ENCODE measurements around the gene BANP.
"Not testable (repeated sequence)": the region's sequence is repeated elsewhere in the genome, so short reads cannot be mapped to it uniquely, and the experiment has no call there.

BANP gene

DNA sequence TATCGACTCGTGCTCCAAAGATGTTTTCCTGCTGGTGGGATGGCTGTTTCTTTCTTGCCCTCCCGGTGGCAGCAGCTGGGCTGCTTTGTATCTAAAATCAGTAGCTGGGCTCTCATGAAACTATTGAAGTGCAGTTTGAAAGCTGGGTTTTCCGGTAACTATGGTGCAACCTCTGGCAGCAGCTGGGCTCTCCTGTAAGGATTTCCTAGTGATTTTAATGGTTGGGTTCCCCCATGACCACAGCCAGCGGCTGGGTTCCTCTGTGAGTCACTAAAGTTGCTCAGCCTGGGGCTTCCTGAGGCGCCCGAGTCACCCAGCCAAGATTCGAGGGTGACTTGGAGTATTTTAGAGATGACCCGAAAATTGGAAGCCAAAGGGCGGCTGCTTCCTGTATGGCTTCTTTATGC is 73.9 kb downstream of the BANP start:
- not testable (repeated sequence) for H3K4me3 ChIP-seq (ENCODE audit: control insufficient read depth, low read depth, low read length)
- DNase-seq (ENCODE audit: low read depth), result peak; percentile 91
- TF ChIP-seq, protein P1, sequence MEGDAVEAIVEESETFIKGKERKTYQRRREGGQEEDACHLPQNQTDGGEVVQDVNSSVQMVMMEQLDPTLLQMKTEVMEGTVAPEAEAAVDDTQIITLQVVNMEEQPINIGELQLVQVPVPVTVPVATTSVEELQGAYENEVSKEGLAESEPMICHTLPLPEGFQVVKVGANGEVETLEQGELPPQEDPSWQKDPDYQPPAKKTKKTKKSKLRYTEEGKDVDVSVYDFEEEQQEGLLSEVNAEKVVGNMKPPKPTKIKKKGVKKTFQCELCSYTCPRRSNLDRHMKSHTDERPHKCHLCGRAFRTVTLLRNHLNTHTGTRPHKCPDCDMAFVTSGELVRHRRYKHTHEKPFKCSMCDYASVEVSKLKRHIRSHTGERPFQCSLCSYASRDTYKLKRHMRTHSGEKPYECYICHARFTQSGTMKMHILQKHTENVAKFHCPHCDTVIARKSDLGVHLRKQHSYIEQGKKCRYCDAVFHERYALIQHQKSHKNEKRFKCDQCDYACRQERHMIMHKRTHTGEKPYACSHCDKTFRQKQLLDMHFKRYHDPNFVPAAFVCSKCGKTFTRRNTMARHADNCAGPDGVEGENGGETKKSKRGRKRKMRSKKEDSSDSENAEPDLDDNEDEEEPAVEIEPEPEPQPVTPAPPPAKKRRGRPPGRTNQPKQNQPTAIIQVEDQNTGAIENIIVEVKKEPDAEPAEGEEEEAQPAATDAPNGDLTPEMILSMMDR (conservative IDR thresholded peaks at IDR 0.05; ENCODE audit: control insufficient read depth, insufficient read depth, low read depth, low read length), result peak; percentile 35

GRCh38 chr16:88025828-88026555 is 74.8 kb downstream of the BANP start:
- DNase-seq (ENCODE audit: low read depth); H3K4me3 ChIP-seq (ENCODE audit: control insufficient read depth, low read depth, low read length): not testable (repeated sequence)

DNA sequence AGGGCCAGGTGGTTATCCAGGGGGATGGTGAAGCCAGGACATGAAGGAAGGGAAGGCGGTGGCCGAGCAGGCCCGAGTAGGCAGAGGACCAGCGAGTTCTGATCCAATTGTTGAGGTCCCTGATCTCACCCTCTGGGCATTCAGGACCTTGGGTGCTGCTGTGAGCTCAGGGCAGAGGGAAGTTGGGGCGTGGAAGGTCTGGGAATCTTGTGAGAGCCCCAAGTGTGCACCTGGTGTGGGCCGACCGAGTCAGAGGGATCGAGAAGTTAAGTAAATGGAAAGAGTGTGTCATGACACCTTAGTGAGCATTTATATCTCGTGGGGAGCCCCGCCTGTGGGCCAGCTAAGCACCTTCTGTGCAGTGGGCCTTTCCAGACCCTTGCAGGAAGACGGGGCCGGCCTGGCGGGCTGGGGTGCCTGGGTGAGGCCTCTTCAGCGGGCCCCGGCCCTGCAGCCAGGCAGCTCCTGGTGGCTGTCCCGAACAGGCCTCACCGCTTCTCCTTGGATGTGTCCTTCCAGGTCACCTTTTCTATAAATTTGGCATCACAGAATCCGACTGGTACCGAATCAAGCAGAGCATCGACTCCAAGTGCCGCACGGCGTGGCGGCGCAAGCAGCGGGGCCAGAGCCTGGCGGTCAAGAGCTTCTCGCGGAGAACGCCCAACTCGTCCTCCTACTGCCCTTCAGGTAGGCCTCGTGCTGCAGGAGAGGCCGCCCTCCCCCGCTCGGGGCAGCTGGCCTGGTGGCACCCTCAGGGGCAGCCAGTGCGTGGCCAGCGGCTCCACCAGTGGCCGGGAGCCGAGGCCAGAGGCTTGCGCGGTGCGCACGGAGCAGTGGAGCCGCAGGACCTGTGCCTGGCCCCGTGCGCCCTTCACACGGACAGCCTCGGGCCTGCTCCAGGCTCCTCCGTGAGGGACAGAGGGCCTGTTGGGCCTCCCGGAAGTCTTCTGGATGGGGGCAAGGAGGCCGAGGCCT is 76.0 kb downstream of the BANP start:
- no peak overlapping the region for H3K4me3 ChIP-seq (ENCODE audit: control insufficient read depth, low read depth, low read length)
- DNase-seq (ENCODE audit: low read depth), result no peak
- TF ChIP-seq, protein P1 (conservative IDR thresholded peaks at IDR 0.05; ENCODE audit: control insufficient read depth, insufficient read depth, low read depth, low read length), result no peak

DNA sequence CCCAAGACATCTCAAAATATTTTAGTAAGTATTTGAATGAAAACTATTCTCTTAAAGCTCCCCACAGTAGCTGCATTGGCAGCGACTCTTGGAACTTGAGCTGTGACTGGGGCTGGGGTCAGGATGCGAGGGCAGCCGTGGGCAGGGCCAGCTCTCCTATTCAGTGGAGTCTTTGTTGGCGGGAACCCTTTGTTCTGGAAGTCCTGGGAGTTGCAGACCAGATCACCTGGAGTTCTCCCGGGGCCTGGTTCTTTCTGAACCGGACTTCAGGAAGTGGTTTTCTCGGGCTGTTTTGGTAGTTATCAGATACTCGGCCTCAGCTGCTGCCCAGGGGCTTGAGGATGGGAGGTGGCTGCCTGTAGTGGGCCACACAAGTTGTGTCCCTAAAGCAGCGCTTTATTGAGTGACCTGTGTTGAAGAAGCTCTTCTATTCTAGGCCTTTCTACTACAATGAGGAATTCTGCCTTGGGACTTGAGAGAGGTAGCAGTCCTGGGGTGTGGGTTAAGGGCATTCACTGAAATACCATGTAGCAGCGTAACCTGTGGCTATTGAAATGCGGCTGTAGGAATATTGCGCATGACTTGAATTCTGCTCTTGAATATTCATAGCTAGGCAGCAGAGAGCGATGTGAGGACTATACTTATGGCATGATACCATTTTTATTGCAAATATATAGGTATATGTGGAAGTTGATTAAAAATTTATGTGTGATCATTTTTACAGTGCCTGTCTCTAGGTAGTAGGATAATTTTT is 77.1 kb downstream of the BANP start:
- DNase-seq (ENCODE audit: low read depth); H3K4me3 ChIP-seq (ENCODE audit: control insufficient read depth, low read depth, low read length): not testable (repeated sequence)

DNA sequence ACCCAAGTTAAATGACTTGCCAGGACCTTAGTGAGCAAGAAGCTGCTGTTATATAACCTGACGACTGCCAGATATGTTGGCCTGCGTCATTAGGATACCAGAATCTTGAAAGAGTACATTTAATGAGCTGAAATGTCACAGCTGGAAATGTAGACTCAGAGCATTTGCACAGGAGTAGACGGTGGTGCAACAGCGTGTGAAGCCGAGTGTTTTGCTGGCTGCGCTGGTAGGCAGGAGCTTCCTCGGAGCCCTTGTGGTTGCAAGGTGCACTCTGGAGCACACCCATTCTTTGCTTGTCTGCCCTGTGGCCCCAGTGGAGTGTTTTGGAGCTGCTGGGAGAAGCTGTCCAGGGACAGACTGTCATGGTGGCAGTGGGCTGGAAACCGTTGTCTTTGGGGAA is 79.3 kb downstream of the BANP start:
- no peak overlapping the region for H3K4me3 ChIP-seq (ENCODE audit: control insufficient read depth, low read depth, low read length)
- TF ChIP-seq, protein P1 (conservative IDR thresholded peaks at IDR 0.05; ENCODE audit: control insufficient read depth, insufficient read depth, low read depth, low read length), result no peak
- no peak for DNase-seq (ENCODE audit: low read depth)

GRCh38 chr16:88030961-88031360 is 79.7 kb downstream of the BANP start:
- not testable (repeated sequence) for DNase-seq (ENCODE audit: low read depth); H3K4me3 ChIP-seq (ENCODE audit: control insufficient read depth, low read depth, low read length)

GRCh38 chr16:88033003-88033740 is 81.9 kb downstream of the BANP start:
- DNase-seq (ENCODE audit: low read depth), result not testable (repeated sequence)

DNA sequence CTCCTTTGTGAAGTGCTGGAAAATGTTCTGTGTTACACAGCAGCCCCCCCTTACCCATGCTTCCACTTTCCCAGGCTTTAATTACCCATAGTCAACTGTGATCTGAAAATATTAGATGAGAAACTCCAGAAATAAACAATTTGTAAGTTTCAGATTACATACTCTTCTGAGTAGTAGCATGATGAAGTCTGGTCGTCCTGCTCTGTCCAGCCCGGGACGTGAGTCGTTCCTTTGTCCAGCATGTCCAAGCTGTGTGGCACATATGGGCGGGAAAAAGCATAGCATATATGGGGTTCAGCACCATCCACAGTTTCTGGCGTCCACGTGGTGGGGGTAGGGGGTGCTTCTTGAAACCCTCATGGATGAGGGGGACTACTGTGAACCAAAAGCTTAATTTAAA is 83.5 kb downstream of the BANP start:
- DNase-seq (ENCODE audit: low read depth), result no peak
- no peak overlapping the region for H3K4me3 ChIP-seq (ENCODE audit: control insufficient read depth, low read depth, low read length)
- TF ChIP-seq, protein P1 (conservative IDR thresholded peaks at IDR 0.05; ENCODE audit: control insufficient read depth, insufficient read depth, low read depth, low read length), result no peak

More at GRCh38 chr16:88033003-88033740, 81.9 kb downstream of the BANP start:
- not testable (repeated sequence) for H3K4me3 ChIP-seq (ENCODE audit: control insufficient read depth, low read depth, low read length)

All from fibroblast of mammary gland (primary cell).